Right lobe of liver (tissue), 4 donors: ENCODE measurements around the gene ZNF467.

Experiments used
- CTCF ChIP-seq, 4 donors: fragments of 200-600 bp in 3 of 4; fragments of 450-650 bp in 1 of 4; IDR thresholded peaks; one replicate each; pipeline versions ENCODE4 v1.5.1 to v1.8.0; 2016 to 2022; ENCODE audit warnings: antibody characterized with exemption in 4 of 4, mild to moderate bottlenecking in 2 of 4
- POLR2A ChIP-seq: fragments of 450-650 bp; IDR thresholded peaks from one replicate; pipeline ENCODE4 v1.6.1; 2017; ENCODE audit warnings: antibody characterized with exemption, mild to moderate bottlenecking
- donor health status: DM: no; HTN: no; CAD: no.
- donor health status: DM: no; HTN: no; CAD: no.
- donor health status: DM: no; HTN: yes; CAD: no.

- TF ChIP-seq CTCF (IDR thresholded peaks at IDR 0.05) (no peak), POLR2A (no peak)
These were observed at the start of gene ZNF467 for GRCh38 chr7:149773446-149774236.
